Smooth muscle cell (in vitro differentiated cells): ENCODE data around the gene VSX1. TPM values are rescaled to one million over a fixed set of nuclear protein-coding genes. Genes with fewer than 3 reads are reported as not detected.

Experiments
- DNase-seq: peaks from one replicate; lab custom pipeline; 2025; ENCODE audit not compliant: unreplicated experiment; lab: John Stamatoyannopoulos, UW
- H2AFZ ChIP-seq: fragments of 200-600 bp; sonication (generic); 2 replicates; pipeline ENCODE4 v1.6.0; 2016; ENCODE audit warnings: antibody characterized with exemption, low read depth, mild to moderate bottlenecking
- H3F3A ChIP-seq: fragments of 200-600 bp; sonication (generic); 2 replicates; pipeline ENCODE4 v1.6.0; 2017; ENCODE audit warnings: antibody characterized with exemption, low read depth
- H3K27ac ChIP-seq: fragments of 200-600 bp; sonication (generic); 2 replicates; pipeline ENCODE4 v1.5.1; 2016; ENCODE audit warnings: low read depth, mild to moderate bottlenecking
- H3K27me3 ChIP-seq: fragments of 200-600 bp; sonication (generic); 2 replicates; pipeline ENCODE4 v1.6.1; 2016; ENCODE audit warnings: low read depth, mild to moderate bottlenecking
- H3K36me3 ChIP-seq: fragments of 200-600 bp; sonication (generic); 2 replicates; pipeline ENCODE4 v1.5.1; 2016; ENCODE audit warnings: low read depth
- H3K4me1 ChIP-seq: fragments of 200-600 bp; sonication (generic); 2 replicates; pipeline ENCODE4 v1.5.1; 2016; ENCODE audit warnings: low read depth
- H3K4me2 ChIP-seq: fragments of 200-600 bp; sonication (generic); 2 replicates; pipeline ENCODE4 v1.6.0; 2016; ENCODE audit warnings: mild to moderate bottlenecking
- H3K4me3 ChIP-seq: fragments of 200-600 bp; sonication (generic); 2 replicates; pipeline ENCODE4 v1.5.1; 2016; ENCODE audit warnings: mild to moderate bottlenecking
- H3K79me2 ChIP-seq: fragments of 200-600 bp; sonication (generic); 2 replicates; pipeline ENCODE4 v1.6.0; 2016; ENCODE audit warnings: low read depth, mild to moderate bottlenecking
- H3K9ac ChIP-seq: fragments of 200-600 bp; sonication (generic); 2 replicates; pipeline ENCODE4 v1.6.0; 2016; ENCODE audit warnings: low read depth
- H3K9me3 ChIP-seq: fragments of 200-600 bp; sonication (generic); replicated peaks from 2 replicates; pipeline ENCODE4 v1.5.1; 2016; ENCODE audit warnings: low read depth
- H4K20me1 ChIP-seq: fragments of 200-600 bp; sonication (generic); 2 replicates; pipeline ENCODE4 v1.6.0; 2016; ENCODE audit warnings: low read depth
- CTCF ChIP-seq: fragments of 200-600 bp; sonication (generic); IDR thresholded peaks from 2 replicates; pipeline ENCODE4 v1.5.1; 2017; ENCODE audit warnings: borderline replicate concordance, mild to moderate bottlenecking, antibody characterized with exemption; ENCODE audit not compliant: insufficient read depth, poor library complexity, severe bottlenecking
- WGBS: methylation state at CpG from one replicate; pipeline ENCODE4 v1.1.7; 2016; ENCODE audit warnings: low lambda C conversion rate; 5-methylcytosine and 5-hydroxymethylcytosine counted together
- polyA plus RNA-seq: library from polyadenylated mRNA; unstranded; fragments of >200 nt; fragmentation: Nextera tagmentation; extraction: Ambion mirVana; gene quantifications from 2 replicates; pipeline ENCODE4 v1.2.1, GENCODE V29; 2016
- total RNA-seq: library from RNA; depleted of rRNA; stranded (reverse); fragments of >200 nt; gene quantifications from 2 replicates; pipeline ENCODE4 v1.2.3, GENCODE V29; 2014

VSX1 gene
- total and polyA plus RNA-seq, 2 experiments from 2014 or later: not detected

GRCh38 chr20:25052255-25053194 lies 29.4 kb downstream of the VSX1 start:
- H3K9ac ChIP-seq: no peak overlapping the region
- peaks cover 8% of the 10 kb centered on the region for H3K4me1 ChIP-seq
- H3K36me3 ChIP-seq: no peaks in the 10 kb centered on the region
- no peak overlapping the region for H3K4me2 ChIP-seq
- DNase-seq: no peak
- H3K27ac ChIP-seq: no peak overlapping the region
- H2AFZ ChIP-seq: no peak overlapping the region
- H3K79me2 ChIP-seq: no peaks in the 10 kb centered on the region
- H3K27me3 ChIP-seq: peaks cover 37% of the 10 kb centered on the region
- no peak for TF ChIP-seq CTCF
- 90% methylated on average over 16 of the region's 16 CpGs for WGBS
- H3K9me3 ChIP-seq: no peaks in the 10 kb centered on the region
- no peaks in the 10 kb centered on the region for H4K20me1 ChIP-seq
- no peaks in the 10 kb centered on the region for H3F3A ChIP-seq
- no peak overlapping the region for H3K4me3 ChIP-seq

GRCh38 chr20:25051386-25052155 lies 30.4 kb downstream of the VSX1 start:
- H3K36me3 ChIP-seq: no peaks in the 10 kb centered on the region
- H4K20me1 ChIP-seq: no peaks in the 10 kb centered on the region
- peaks cover 27% of the 10 kb centered on the region for H3K27me3 ChIP-seq
- WGBS: 96% methylated on average over 7 of the region's 7 CpGs
- H3K4me1 ChIP-seq: no peaks in the 10 kb centered on the region
- H3K27ac ChIP-seq: no peak overlapping the region
- no peaks in the 10 kb centered on the region for H3K79me2 ChIP-seq
- no peaks in the 10 kb centered on the region for H3F3A ChIP-seq
- no peak overlapping the region for H3K4me2 ChIP-seq
- H3K4me3 ChIP-seq: no peak overlapping the region
- no peak overlapping the region for H3K9ac ChIP-seq
- TF ChIP-seq CTCF: no peak
- no peak overlapping the region for H2AFZ ChIP-seq
- H3K9me3 ChIP-seq: no peaks in the 10 kb centered on the region
- DNase-seq: no peak

GRCh38 chr20:25050501-25051350 lies 31.2 kb downstream of the VSX1 start:
- no peaks in the 10 kb centered on the region for H3F3A ChIP-seq
- no peaks in the 10 kb centered on the region for H4K20me1 ChIP-seq
- H3K4me1 ChIP-seq: no peaks in the 10 kb centered on the region
- no peaks in the 10 kb centered on the region for H3K9me3 ChIP-seq
- no peak for DNase-seq
- H3K27me3 ChIP-seq: peaks cover 19% of the 10 kb centered on the region
- no peak overlapping the region for H3K4me3 ChIP-seq
- no peaks in the 10 kb centered on the region for H3K79me2 ChIP-seq
- no peak for TF ChIP-seq CTCF
- H3K9ac ChIP-seq: no peak overlapping the region
- no peaks in the 10 kb centered on the region for H3K36me3 ChIP-seq
- H2AFZ ChIP-seq: no peak overlapping the region
- WGBS: 95% methylated on average over 16 of the region's 17 CpGs
- H3K4me2 ChIP-seq: no peak overlapping the region
- H3K27ac ChIP-seq: no peak overlapping the region
